ENCODE data around the gene ZNF335. TPM values are rescaled to one million over a fixed set of nuclear protein-coding genes. Genes with fewer than 3 reads are reported as not detected.
A peak's percentile ranks its signal among the peaks of the same experiment; 100 is the strongest.

ZNF335 gene
- total and polyA plus RNA-seq, 12 donors = 4.9 to 13.1 (median 7.3) TPM

DNA sequence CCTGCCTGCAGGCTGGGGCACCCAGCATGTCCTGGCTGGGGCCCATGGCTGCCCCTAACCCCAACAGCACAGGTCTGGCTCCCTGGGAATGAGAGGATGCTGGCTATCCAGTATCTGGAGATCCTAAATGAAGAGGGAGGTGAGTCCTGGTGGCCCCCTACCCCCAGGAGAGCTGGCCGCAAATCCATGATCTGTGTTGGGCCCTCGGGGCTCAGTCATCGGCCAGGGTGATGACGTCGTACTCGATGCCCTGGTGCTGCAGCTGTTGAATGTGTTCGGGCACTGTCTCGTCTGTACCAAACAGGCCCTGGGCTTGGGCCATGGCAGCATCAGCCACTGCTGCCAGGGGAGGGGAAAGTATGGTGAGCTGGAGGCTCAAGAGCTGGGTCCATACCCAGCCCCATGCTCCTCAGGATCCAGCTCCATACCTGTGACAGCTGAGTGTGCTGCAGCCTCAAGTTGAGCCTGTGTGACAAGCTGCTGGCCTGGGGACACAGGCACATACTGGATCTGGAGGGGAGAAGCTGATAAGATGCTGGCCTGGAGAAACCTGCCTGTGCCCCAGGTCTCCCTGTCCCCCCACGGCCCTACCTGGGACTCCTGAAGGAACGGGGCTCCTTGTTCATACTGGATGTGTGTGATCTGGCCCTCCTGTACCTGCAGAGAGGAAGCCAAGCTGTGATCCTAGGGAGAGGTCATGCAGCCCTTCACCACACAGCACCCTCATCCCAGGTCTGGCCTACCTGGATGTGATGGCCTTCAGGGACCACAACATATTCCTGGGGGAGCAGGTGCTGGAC lies 23.1 kb downstream of the ZNF335 start:
- H3K27ac ChIP-seq = peak overlapping the region in 1 of 10 donors; percentile 16

DNA sequence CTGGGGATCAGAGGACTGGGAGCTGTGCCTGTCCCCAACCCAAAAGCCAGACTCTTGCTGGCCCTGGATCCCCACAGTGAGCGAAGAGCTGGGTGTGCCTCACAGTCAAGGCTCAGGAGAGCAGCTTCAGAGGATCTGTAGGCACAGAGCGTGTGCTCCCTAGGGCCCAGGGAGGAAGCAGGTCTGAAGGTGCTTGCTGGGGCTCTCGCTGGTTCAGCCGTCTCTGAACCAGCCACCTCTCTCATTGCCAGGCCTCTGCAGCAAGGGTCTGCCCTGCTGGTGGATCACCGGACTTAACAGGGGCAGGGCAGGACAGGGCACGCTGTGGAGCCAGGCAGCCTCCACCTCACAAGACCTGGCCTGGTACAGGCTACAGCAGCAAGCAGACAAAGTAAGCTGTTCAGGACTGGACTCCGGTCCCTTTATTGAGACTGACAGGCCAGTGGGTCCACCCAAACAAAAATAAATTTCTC lies 23.7 kb downstream of the ZNF335 start:
- Histone ChIP-seq H3K4me1 (peaks cover 0 to 38% (median 0%) of the 10 kb centered on the region in 9 donors), H3K9me3 (no peaks in the 10 kb centered on the region), H3K4me3 (no peak overlapping the region), H3K27me3 (no peaks in the 10 kb centered on the region), H3K36me3 (peaks cover 4 to 100% (median 88%) of the 10 kb centered on the region in 9 donors), H3K27ac (peak overlapping the region in 1 of 10 donors; percentile 16)
- TF ChIP-seq, protein P1, sequence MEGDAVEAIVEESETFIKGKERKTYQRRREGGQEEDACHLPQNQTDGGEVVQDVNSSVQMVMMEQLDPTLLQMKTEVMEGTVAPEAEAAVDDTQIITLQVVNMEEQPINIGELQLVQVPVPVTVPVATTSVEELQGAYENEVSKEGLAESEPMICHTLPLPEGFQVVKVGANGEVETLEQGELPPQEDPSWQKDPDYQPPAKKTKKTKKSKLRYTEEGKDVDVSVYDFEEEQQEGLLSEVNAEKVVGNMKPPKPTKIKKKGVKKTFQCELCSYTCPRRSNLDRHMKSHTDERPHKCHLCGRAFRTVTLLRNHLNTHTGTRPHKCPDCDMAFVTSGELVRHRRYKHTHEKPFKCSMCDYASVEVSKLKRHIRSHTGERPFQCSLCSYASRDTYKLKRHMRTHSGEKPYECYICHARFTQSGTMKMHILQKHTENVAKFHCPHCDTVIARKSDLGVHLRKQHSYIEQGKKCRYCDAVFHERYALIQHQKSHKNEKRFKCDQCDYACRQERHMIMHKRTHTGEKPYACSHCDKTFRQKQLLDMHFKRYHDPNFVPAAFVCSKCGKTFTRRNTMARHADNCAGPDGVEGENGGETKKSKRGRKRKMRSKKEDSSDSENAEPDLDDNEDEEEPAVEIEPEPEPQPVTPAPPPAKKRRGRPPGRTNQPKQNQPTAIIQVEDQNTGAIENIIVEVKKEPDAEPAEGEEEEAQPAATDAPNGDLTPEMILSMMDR (IDR thresholded peaks at IDR 0.05) = no peak
- WGBS, 2 donors = 77 to 89% methylated on average over 7 of the region's 7 CpGs
- intact Hi-C loops (cut with DNase I) = loop anchor here in 1 of 10 donors (10.0 kb wide), 1 partner anchor 63 kb away; the partner anchor contains the start of genes SPATA25 and ZSWIM1
- ATAC-seq (peak in 1 of 8 donors; percentile 2), DNase-seq (no peak)

More for the DNA sequence above, 23.1 kb downstream of the ZNF335 start:
- Histone ChIP-seq H3K27me3 (no peaks in the 10 kb centered on the region), H3K4me3 (no peak overlapping the region), H3K9me3 (no peaks in the 10 kb centered on the region), H3K4me1 (peaks cover 0 to 36% (median 0%) of the 10 kb centered on the region in 9 donors), H3K36me3 (peaks cover 4 to 100% (median 82%) of the 10 kb centered on the region in 9 donors)
- peak in 1 of 2 donors; percentile 11 for DNase-seq
- WGBS, 2 donors = 64 to 69% methylated on average over 10 of the region's 10 CpGs
- ATAC-seq = peak in 1 of 8 donors; percentile 1
- TF ChIP-seq, protein P1 (IDR thresholded peaks at IDR 0.05) = no peak
- intact Hi-C loops (cut with DNase I) = loop anchor here in 1 of 10 donors (10.0 kb wide), 1 partner anchor 64 kb away; the partner anchor contains the start of genes SPATA25 and ZSWIM1

DNA sequence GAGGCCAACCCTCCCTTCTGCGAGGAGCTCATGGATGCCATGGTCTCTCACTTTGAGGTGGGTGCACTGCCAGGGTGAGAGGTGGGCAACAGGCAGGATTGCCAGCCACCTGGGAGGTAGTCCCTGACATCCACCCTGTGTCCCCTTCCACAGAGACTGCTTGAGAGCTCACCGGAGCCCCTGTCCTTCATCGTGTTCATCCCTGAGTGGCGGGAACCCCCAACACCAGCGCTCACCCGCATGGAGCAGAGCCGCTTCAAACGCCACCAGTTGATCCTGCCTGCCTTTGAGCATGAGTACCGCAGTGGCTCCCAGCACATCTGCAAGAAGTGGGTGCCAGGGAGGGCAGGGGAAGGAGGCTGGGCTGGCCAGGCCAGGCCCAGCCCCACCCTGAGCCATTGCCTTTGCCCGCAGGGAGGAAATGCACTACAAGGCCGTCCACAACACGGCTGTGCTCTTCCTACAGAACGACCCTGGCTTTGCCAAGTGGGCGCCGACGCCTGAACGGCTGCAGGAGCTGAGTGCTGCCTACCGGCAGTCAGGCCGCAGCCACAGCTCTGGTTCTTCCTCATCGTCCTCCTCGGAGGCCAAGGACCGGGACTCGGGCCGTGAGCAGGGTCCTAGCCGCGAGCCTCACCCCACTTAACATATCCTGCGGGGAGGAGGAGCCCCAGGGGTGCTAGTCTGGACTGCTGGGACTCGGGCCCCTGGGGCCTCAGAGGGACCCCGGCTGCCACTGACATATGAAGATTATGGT lies 24.7 kb downstream of the ZNF335 start:
- ATAC-seq (peak in 1 of 8 donors; percentile 6), DNase-seq (no peak)
- TF ChIP-seq, protein P1 (IDR thresholded peaks at IDR 0.05) = no peak
- Histone ChIP-seq H3K27me3 (no peaks in the 10 kb centered on the region), H3K36me3 (peaks cover 4 to 100% (median 83%) of the 10 kb centered on the region in 9 donors), H3K9me3 (no peaks in the 10 kb centered on the region), H3K4me3 (no peak overlapping the region), H3K4me1 (peaks cover 0 to 38% (median 0%) of the 10 kb centered on the region in 9 donors), H3K27ac (peak overlapping the region in 1 of 10 donors; percentile 70)
- 84% methylated on average over 29 of the region's 29 CpGs for WGBS, 2 donors
- intact Hi-C loops (cut with DNase I) = loop anchor here in 1 of 10 donors (10.0 kb wide), 1 partner anchor 62 kb away; the partner anchor contains the start of genes SPATA25 and ZSWIM1

All from heart right ventricle (tissue), 16 donors.